Measurements from ENCODE around the gene POU2AF2.

- TF ChIP-seq MAFK (IDR thresholded peaks at IDR 0.05; ENCODE audit: low read depth, low read length) (no peak), CEBPB (IDR thresholded peaks at IDR 0.05; ENCODE audit: low read depth, low read length) (no peak), POLR2A (IDR thresholded peaks at IDR 0.05; ENCODE audit: control extremely low read depth in 1 of 2, low read depth in 2 of 2, low read length in 2 of 2) (no peak), YY1 (IDR thresholded peaks at IDR 0.05; ENCODE audit: low read depth, low read length) (no peak), CBX5 (IDR thresholded peaks at IDR 0.05; ENCODE audit: low read depth, low read length) (no peak), CHD2 (IDR thresholded peaks at IDR 0.05; ENCODE audit: low read length) (no peak), BRCA1 (IDR thresholded peaks at IDR 0.05; ENCODE audit: low read depth, low read length) (no peak), EZH2 (IDR thresholded peaks at IDR 0.05; ENCODE audit: low read depth, low read length, severe bottlenecking) (no peak), TAF1 (IDR thresholded peaks at IDR 0.05; ENCODE audit: low read depth, low read length) (no peak), PHF8 (conservative IDR thresholded peaks at IDR 0.05; ENCODE audit: low read depth, low read length) (no peak), POLR2AphosphoS5 (IDR thresholded peaks at IDR 0.05; ENCODE audit: low read depth, low read length) (no peak), HDAC6 (IDR thresholded peaks at IDR 0.05; ENCODE audit: low read depth, low read length) (no peak)
- TF ChIP-seq, protein P1, sequence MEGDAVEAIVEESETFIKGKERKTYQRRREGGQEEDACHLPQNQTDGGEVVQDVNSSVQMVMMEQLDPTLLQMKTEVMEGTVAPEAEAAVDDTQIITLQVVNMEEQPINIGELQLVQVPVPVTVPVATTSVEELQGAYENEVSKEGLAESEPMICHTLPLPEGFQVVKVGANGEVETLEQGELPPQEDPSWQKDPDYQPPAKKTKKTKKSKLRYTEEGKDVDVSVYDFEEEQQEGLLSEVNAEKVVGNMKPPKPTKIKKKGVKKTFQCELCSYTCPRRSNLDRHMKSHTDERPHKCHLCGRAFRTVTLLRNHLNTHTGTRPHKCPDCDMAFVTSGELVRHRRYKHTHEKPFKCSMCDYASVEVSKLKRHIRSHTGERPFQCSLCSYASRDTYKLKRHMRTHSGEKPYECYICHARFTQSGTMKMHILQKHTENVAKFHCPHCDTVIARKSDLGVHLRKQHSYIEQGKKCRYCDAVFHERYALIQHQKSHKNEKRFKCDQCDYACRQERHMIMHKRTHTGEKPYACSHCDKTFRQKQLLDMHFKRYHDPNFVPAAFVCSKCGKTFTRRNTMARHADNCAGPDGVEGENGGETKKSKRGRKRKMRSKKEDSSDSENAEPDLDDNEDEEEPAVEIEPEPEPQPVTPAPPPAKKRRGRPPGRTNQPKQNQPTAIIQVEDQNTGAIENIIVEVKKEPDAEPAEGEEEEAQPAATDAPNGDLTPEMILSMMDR (IDR thresholded peaks at IDR 0.05; ENCODE audit: control extremely low read depth in 1 of 3, insufficient read depth in 1 of 3, low read depth in 1 of 3, low read length in 3 of 3): no peak
- TF ChIP-seq, protein P2, sequence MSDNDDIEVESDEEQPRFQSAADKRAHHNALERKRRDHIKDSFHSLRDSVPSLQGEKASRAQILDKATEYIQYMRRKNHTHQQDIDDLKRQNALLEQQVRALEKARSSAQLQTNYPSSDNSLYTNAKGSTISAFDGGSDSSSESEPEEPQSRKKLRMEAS (IDR thresholded peaks at IDR 0.05): no peak
Measured at GRCh38 chr11:111300569-111300968, 55.0 kb downstream of the POU2AF2 start.

All from H1 (cell line).